Heart right ventricle (tissue), 16 donors: Measurements from ENCODE around the gene UNC5C. TPM values are rescaled to one million over a fixed set of nuclear protein-coding genes. Genes with fewer than 3 reads are reported as not detected.

Source experiments
- ATAC-seq, 8 donors: fragments of 200-7000 bp; cut with Tn5 transposase; one replicate each; pipeline ENCODE4 v1.9.1; 2020; ENCODE audit warnings: mild to moderate bottlenecking in 8 of 8, moderate library complexity in 8 of 8, moderate number of reproducible peaks in 1 of 8
- DNase-seq, 2 donors: peaks; one replicate each; pipeline ENCODE4 v3.0.0-alpha.2; 2020
- H3K27ac ChIP-seq, 10 donors: fragments of 200-600 bp; sonication (generic) in 2 of 10; one replicate each; pipeline versions ENCODE4 v1.5.0 to v1.8.0; 2020 to 2022; ENCODE audit warnings: mild to moderate bottlenecking in 3 of 10
- H3K27me3 ChIP-seq, 7 donors: fragments of 200-600 bp; one replicate each; pipeline ENCODE4 v1.8.0; 2021 to 2022; ENCODE audit warnings: mild to moderate bottlenecking in 2 of 7
- H3K36me3 ChIP-seq, 9 donors: fragments of 200-600 bp; sonication (generic) in 1 of 9; one replicate each; pipeline versions ENCODE4 v1.5.0 to v1.8.0; 2020 to 2022; ENCODE audit warnings: mild to moderate bottlenecking in 2 of 9
- H3K4me1 ChIP-seq, 9 donors: fragments of 200-600 bp; sonication (generic) in 1 of 9; one replicate each; pipeline versions ENCODE4 v1.5.0 to v1.8.0; 2020 to 2022; ENCODE audit warnings: mild to moderate bottlenecking in 4 of 9
- H3K4me3 ChIP-seq, 10 donors: fragments of 200-600 bp; sonication (generic) in 2 of 10; one replicate each; pipeline versions ENCODE4 v1.5.0 to v1.8.0; 2020 to 2022; ENCODE audit warnings: mild to moderate bottlenecking in 7 of 10, moderate library complexity in 2 of 10
- H3K9me3 ChIP-seq, 11 donors: fragments of 200-600 bp in 10 of 11; sonication (generic) in 2 of 11; one replicate each; pipeline versions ENCODE4 v1.5.0 to v1.8.0; 2013 to 2022; ENCODE audit warnings: mild to moderate bottlenecking in 2 of 11, control low read depth in 1 of 11, moderate library complexity in 1 of 11
- WGBS, 2 donors: extraction: QIAGEN DNeasy Blood & Tissue Kit; methylation state at CpG; one replicate each; pipeline ENCODE4 v1.1.7; 2013; ENCODE audit warnings: inconsistent platforms in 1 of 2; 5-methylcytosine and 5-hydroxymethylcytosine counted together
- intact Hi-C, 10 donors: fragments of 100-400 bp; cut with DNase I; formaldehyde crosslinking; loops; one replicate each; pipeline versions ENCODE4 v1.11.1 to v1.14.2; 2022
- polyA plus RNA-seq, 2 donors: library from polyadenylated mRNA; stranded (reverse); fragments of 200-250 nt; gene quantifications; one replicate each; pipeline ENCODE4 v1.2.3, GENCODE V29; 2013
- total RNA-seq, 10 donors: library from RNA; stranded (reverse); fragmentation: NEBNext Ultra II Directional in 3 of 10; extraction: Animal tissue kit (Norgen Biotek cat#: 25700) in 3 of 10; gene quantifications; one replicate each; pipeline versions ENCODE4 v1.2.1 to v1.2.4, GENCODE V29; 2021 to 2023
- TF ChIP-seq, protein P1 (sequence below), 9 donors: fragments of 200-600 bp; sonication (generic) in 2 of 9; IDR thresholded peaks; one replicate each; pipeline versions ENCODE4 v1.5.0 to v1.8.0; 2021 to 2022; ENCODE audit warnings: antibody characterized with exemption in 9 of 9, mild to moderate bottlenecking in 5 of 9, moderate library complexity in 1 of 9
- donor health status: Arrhythmogenic right ventricular cardiomyopathy.
- donor health status: ischemic (EF 13 %, LVEDD 7.1; RV severe dilation, severe dysfunction).
- donor health status: healthy with polysubstance abuse.
- donor health status: DM: no; HTN: yes; CAD: no.
- donor health status: DM: no; HTN: no; CAD: no.
- donor health status: ischemic (EF 25% LVEDD 6.9; RV normal size, moderate dysfunction).
- donor health status: ischemic (EF 25% LVEDD 5.7; RV mildly dilated, moderate dysfunction).
- donor health status: healthy.
- donor health status: DM: yes; HTN: yes; CAD: no.
- donor health status: Ischemic cardiomyopathy.
- donor health status: ischemic (EF 35%, LVEDD 5.7; RV mildly dilated, moderate dysfunction).
- donor health status: nonischemic (EF 11% LVEDD 7.7; RV severe dilation, severe dysfunction).
- donor health status: DM: yes; HTN: yes; CAD: no.
- donor health status: PGD.
- donor health status: ischemic (EF 29% LVEDD 5.4; RV normal size, mild dysfunction).
- donor health status: nonischemic (EF 23%, LVEDD 6.1; RV moderate dilation, normal function).

The UNC5C gene
- total and polyA plus RNA-seq, 12 donors: 0.44 to 3.2 (median 1.5) TPM

GRCh38 chr4:95288552-95288951 is 260.2 kb downstream of the UNC5C start:
- intact Hi-C loops: no loop called here
- DNase-seq (no peak), ATAC-seq (no peak)
- H3K9me3 ChIP-seq: peaks cover 0 to 9% (median 2%) of the 10 kb centered on the region in 11 donors
- WGBS, 2 donors: 88 to 97% methylated on average over 1 of the region's 1 CpG
- no peaks in the 10 kb centered on the region for H3K27me3 ChIP-seq
- TF ChIP-seq, protein P1, sequence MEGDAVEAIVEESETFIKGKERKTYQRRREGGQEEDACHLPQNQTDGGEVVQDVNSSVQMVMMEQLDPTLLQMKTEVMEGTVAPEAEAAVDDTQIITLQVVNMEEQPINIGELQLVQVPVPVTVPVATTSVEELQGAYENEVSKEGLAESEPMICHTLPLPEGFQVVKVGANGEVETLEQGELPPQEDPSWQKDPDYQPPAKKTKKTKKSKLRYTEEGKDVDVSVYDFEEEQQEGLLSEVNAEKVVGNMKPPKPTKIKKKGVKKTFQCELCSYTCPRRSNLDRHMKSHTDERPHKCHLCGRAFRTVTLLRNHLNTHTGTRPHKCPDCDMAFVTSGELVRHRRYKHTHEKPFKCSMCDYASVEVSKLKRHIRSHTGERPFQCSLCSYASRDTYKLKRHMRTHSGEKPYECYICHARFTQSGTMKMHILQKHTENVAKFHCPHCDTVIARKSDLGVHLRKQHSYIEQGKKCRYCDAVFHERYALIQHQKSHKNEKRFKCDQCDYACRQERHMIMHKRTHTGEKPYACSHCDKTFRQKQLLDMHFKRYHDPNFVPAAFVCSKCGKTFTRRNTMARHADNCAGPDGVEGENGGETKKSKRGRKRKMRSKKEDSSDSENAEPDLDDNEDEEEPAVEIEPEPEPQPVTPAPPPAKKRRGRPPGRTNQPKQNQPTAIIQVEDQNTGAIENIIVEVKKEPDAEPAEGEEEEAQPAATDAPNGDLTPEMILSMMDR (IDR thresholded peaks at IDR 0.05): no peak
- H3K27ac ChIP-seq: no peak overlapping the region
- no peaks in the 10 kb centered on the region for H3K36me3 ChIP-seq
- no peaks in the 10 kb centered on the region for H3K4me1 ChIP-seq
- H3K4me3 ChIP-seq: no peak overlapping the region

DNA sequence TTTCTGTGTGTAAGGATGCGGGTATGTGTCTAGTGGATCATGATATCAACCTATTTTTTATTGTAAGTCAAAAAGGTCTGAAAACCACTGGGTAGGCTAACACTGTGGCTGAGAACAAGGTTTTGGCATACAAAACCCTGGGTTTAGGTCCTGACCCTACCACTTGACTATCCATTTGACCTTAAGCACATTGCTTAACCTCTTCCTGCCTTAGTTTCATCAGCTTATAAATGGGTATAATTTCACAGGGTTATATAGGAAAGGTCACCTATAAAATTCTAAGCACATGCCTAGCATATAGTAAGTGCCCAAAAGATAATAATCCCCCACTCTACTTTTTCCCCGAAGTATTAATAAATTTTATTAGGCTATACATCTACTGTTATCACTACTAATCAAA is 263.0 kb downstream of the UNC5C start:
- H3K4me3 ChIP-seq: no peak overlapping the region
- no peak overlapping the region for H3K27ac ChIP-seq
- TF ChIP-seq, protein P1 (IDR thresholded peaks at IDR 0.05): no peak
- no peaks in the 10 kb centered on the region for H3K4me1 ChIP-seq
- H3K27me3 ChIP-seq: no peaks in the 10 kb centered on the region
- DNase-seq (no peak), ATAC-seq (no peak)
- no peaks in the 10 kb centered on the region for H3K36me3 ChIP-seq
- intact Hi-C loops: no loop called here
- H3K9me3 ChIP-seq: peaks cover 0 to 22% (median 5%) of the 10 kb centered on the region in 11 donors
- WGBS, 2 donors: 91 to 92% methylated on average over 2 of the region's 2 CpGs

GRCh38 chr4:95284655-95285054 is 264.1 kb downstream of the UNC5C start:
- 84 to 91% methylated on average over 1 of the region's 1 CpG for WGBS, 2 donors
- DNase-seq: no peak

GRCh38 chr4:95283320-95283719 is 265.5 kb downstream of the UNC5C start:
- no peak for ATAC-seq
- 48 to 54% methylated on average over 10 of the region's 10 CpGs for WGBS, 2 donors
- Histone ChIP-seq H3K27ac (no peak overlapping the region), H3K36me3 (no peaks in the 10 kb centered on the region), H3K27me3 (no peaks in the 10 kb centered on the region), H3K4me1 (no peaks in the 10 kb centered on the region), H3K4me3 (no peak overlapping the region), H3K9me3 (peaks cover 0 to 17% (median 1%) of the 10 kb centered on the region in 11 donors)
- DNase-seq: no peak
- TF ChIP-seq, protein P1 (IDR thresholded peaks at IDR 0.05): no peak
- intact Hi-C loops: no loop called here

More at GRCh38 chr4:95284655-95285054, 264.1 kb downstream of the UNC5C start:
- Histone ChIP-seq H3K27me3 (no peaks in the 10 kb centered on the region), H3K4me1 (no peaks in the 10 kb centered on the region), H3K27ac (no peak overlapping the region), H3K4me3 (no peak overlapping the region), H3K36me3 (no peaks in the 10 kb centered on the region), H3K9me3 (peaks cover 0 to 22% (median 5%) of the 10 kb centered on the region in 11 donors)
- no peak for ATAC-seq
- TF ChIP-seq, protein P1 (IDR thresholded peaks at IDR 0.05): no peak
- intact Hi-C loops: no loop called here
